AG04449 (cell line): ENCODE measurements around the gene MMP19.

Source experiments
- CTCF ChIA-PET: fragments of 350-600 bp; formaldehyde crosslinking; extraction: SDS; loops from one replicate; lab custom pipeline; 2021; ENCODE audit warnings: antibody characterized with exemption; lab: Yijun Ruan, JAX
- POLR2A ChIA-PET: fragments of 400-600, 350-600 bp; formaldehyde crosslinking; extraction: SDS; loops from one replicate; lab custom pipeline; 2020; ENCODE audit warnings: antibody characterized with exemption, inconsistent platforms; lab: Yijun Ruan, JAX
- DNase-seq: peaks from one replicate; pipeline ENCODE4 v3.0.0-alpha.2; 2010; ENCODE audit warnings: low read depth, low spot score
- H3K4me3 ChIP-seq: 2 replicates; pipeline ENCODE4 v1.5.1; 2011; ENCODE audit warnings: low read depth, mild to moderate bottlenecking, control low read depth, low read length
- CTCF ChIP-seq: IDR thresholded peaks from one replicate; pipeline ENCODE4 v1.5.1; 2011; ENCODE audit warnings: mild to moderate bottlenecking, moderate library complexity, low read length, control low read depth, inconsistent platforms; ENCODE audit not compliant: insufficient read depth; ENCODE audit errors: missing control alignments

The MMP19 gene

GRCh38 chr12:55850401-55850800 is 7.7 kb upstream of the MMP19 start:
- ChIA-PET POLR2A (no interaction called here), CTCF (interaction anchor here (0.9 to 1.5 kb wide), 6 partner anchors 10 to 179 kb away, joined by 3 to 7 read pairs (median 3); no protein-coding TSS in a partner anchor)
- no peak for DNase-seq
- TF ChIP-seq CTCF: no peak
- no peak overlapping the region for H3K4me3 ChIP-seq

GRCh38 chr12:55849616-55850343 is 7.0 kb upstream of the MMP19 start:
- no peak for DNase-seq
- ChIA-PET CTCF (interaction anchor here (0.9 to 1.5 kb wide), 5 partner anchors 77 to 180 kb away, joined by 3 to 7 read pairs (median 3); no protein-coding TSS in a partner anchor), POLR2A (no interaction called here)
- no peak for TF ChIP-seq CTCF
- no peak overlapping the region for H3K4me3 ChIP-seq

- CTCF ChIA-PET: interaction anchor here (1.5 to 1.9 kb wide), 4 partner anchors 17 to 84 kb away, joined by 4 to 15 read pairs (median 5); no protein-coding TSS in a partner anchor
- peak; percentile 98 for DNase-seq
- POLR2A ChIA-PET: interaction anchor here (0.6 to 2.3 kb wide), 13 partner anchors 9 to 270 kb away, joined by 3 to 31 read pairs (median 4); partner anchors contain the start of genes CD63, DNAJC14, ORMDL2 and RAB5B
- H3K4me3 ChIP-seq: peak overlapping the region; percentile 47
- TF ChIP-seq CTCF: no peak
Measured at GRCh38 chr12:55847603-55848291, 5.0 kb upstream of the MMP19 start.

GRCh38 chr12:55847033-55847432 is 4.3 kb upstream of the MMP19 start:
- no peak for TF ChIP-seq CTCF
- POLR2A ChIA-PET: interaction anchor here (0.6 to 2.3 kb wide), 10 partner anchors 8 to 118 kb away, joined by 3 to 31 read pairs (median 4); partner anchors contain the start of genes CD63, DNAJC14, ORMDL2 and SARNP
- CTCF ChIA-PET: interaction anchor here (1.5 to 1.9 kb wide), 4 partner anchors 16 to 85 kb away, joined by 4 to 15 read pairs (median 5); no protein-coding TSS in a partner anchor
- DNase-seq: peak; percentile 40
- H3K4me3 ChIP-seq: no peak overlapping the region; the same call in 1 of the 2 replicates

- no peak for DNase-seq
- ChIA-PET POLR2A (interaction anchor here (2.3 kb wide), 1 partner anchor 16 kb away, joined by 31 read pairs; the partner anchor contains the start of gene DNAJC14), CTCF (interaction anchor here (1.1 kb wide), 1 partner anchor 94 kb away, joined by 4 read pairs; no protein-coding TSS in a partner anchor)
- no peak for TF ChIP-seq CTCF
- H3K4me3 ChIP-seq: no peak overlapping the region
Measured at GRCh38 chr12:55845785-55846496, 3.2 kb upstream of the MMP19 start.
